ENCODE measurements around the gene DACT1. TPM values are rescaled to one million over a fixed set of nuclear protein-coding genes. Genes with fewer than 3 reads are reported as not detected.

DACT1 gene
- polyA plus RNA-seq, 1 donor, result 33.3 TPM

DNA sequence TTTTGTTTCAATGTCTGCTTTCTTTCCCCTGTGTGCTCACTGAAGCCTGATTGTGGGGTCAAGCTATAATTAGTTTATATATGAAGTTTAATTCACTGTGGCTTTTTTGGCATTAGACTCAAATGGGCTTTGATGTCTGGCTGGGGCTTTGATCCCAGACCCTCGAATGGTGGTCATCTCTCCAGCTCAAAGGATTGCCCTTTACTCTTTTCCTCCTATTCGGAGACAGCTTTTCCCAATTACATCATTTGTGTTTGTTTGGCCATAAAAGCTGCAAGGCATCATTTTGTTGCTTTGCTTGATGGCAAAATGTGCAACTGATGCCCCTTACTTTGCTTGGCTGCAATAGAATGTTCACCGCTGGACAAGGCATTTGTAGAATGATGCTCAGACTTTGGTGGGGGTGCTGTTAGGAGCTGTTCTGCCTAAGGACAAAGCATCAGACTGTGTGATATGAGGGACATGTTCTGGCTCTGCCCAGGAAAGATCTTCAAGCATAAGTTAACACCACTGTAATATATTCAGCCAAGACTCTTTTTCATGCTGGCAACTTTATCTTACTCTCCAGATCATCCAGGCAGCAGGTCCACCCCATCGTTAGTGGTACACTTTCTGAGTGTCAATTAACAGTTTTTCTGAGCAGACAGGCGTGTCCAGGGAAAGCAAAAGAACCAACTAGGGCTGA, 3.2 kb upstream of the DACT1 start:
- no peak for DNase-seq

GRCh38 chr14:58635091-58635830, 2.5 kb upstream of the DACT1 start:
- DNase-seq, result no peak

- DNase-seq, result no peak
These were observed 1.6 kb upstream of the DACT1 start for GRCh38 chr14:58636129-58636528.

DNA sequence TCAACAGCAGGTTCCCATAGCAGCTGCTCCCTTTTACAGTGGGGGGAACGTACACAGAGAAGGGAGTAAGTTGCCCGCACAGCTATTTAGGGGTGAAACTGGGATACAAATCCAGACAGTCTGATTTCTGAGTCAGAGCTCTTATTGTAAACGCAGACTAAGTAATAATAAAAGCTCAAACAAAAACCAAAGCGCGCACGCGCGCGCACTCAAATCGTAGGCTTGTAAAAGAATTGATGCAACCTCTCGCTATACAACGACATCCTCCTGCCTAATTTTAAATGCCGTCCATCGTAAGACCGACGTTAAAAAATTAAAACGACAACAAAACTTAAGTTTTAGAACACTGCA, 747 bp upstream of the DACT1 start:
- no peak for DNase-seq

GRCh38 chr14:58638231-58639197, 752 bp downstream of the DACT1 start:
- no peak for DNase-seq

- no peak for DNase-seq
These were observed 1.4 kb downstream of the DACT1 start for GRCh38 chr14:58639198-58639565.

- peak; percentile 88 for DNase-seq
These were observed 2.2 kb downstream of the DACT1 start for GRCh38 chr14:58639842-58640484.

GRCh38 chr14:58640959-58641358, 3.2 kb downstream of the DACT1 start:
- no peak for DNase-seq

GRCh38 chr14:58641509-58641908, 3.7 kb downstream of the DACT1 start:
- DNase-seq, result no peak

DNA sequence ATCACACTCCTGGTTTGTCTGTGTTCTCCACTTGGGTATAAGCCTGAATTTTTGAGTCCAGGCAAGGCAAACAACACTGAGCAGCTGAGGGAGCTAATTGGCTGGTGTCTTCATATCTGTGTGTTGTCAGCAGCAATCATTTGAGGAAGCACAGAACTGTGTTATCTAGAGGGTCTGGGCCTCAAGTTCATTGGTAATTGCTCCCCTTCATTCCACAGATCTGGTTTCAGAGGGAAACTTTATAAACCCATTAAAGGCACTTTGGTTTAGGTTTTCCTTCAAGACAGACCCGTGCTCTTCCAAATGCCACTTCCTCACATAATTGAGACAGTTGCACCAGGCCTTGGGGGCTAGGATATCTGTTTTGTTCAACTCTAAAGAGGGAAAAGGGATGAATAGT, 5.6 kb downstream of the DACT1 start:
- no peak for DNase-seq

GRCh38 chr14:58645641-58646040, 7.9 kb downstream of the DACT1 start:
- no peak for DNase-seq

DNA sequence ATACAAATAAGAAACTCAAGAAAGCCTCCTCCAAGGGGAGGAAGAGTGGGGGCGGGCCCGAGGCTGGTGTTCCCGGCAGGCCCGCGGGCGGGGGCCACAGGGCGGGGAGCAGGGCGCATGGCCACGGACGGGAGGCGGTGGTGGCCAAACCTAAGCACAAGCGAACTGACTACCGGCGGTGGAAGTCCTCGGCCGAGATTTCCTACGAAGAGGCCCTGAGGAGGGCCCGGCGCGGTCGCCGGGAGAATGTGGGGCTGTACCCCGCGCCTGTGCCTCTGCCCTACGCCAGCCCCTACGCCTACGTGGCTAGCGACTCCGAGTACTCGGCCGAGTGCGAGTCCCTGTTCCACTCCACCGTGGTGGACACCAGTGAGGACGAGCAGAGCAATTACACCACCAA, 8.7 kb downstream of the DACT1 start:
- DNase-seq, result no peak

DNA sequence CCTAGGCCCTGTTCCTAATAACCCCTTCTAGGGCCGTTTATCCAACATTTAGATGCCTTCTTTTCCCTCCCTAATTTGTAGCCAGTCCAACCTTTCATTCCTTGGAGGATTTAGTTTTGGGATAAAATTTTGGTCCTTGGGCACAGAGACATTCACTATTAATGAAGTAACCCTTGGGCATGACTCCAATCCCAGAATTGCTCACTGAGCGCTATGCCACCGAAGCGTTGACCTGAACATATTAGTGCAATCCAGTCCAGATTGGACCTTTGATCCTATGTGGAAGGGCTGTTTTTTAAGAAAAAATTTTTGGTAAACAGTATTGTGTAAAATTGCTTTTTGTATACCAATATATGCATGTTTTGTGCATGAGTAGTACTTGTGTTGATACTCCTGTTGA, 10.0 kb downstream of the DACT1 start:
- no peak for DNase-seq

DNA sequence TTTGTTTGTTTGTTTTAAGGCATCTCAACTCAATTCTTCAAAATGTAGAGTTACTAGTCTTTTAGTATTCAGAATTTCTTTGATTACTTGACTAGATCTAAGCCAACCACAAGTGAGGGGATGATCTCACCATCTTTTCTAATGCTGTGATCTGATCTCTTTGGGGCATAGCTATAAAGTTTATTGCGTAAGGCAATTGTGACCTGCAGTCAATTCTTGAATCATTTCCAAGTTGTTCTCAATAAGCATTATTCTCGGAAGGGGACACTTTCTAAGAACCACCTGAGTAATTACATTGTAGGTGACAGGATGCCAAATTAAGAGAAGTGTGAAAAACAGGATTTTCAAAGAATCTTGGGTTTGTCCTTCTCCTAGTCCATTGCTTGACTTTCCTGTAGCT, 13.1 kb downstream of the DACT1 start:
- no peak for DNase-seq

- DNase-seq, result no peak
These were observed 19.1 kb downstream of the DACT1 start for GRCh38 chr14:58656671-58657411.

GRCh38 chr14:58659061-58659460, 21.3 kb downstream of the DACT1 start:
- DNase-seq, result no peak

- no peak for DNase-seq
These were observed 22.1 kb downstream of the DACT1 start for GRCh38 chr14:58659846-58660245.

GRCh38 chr14:58660407-58660806, 22.6 kb downstream of the DACT1 start:
- no peak for DNase-seq

DNA sequence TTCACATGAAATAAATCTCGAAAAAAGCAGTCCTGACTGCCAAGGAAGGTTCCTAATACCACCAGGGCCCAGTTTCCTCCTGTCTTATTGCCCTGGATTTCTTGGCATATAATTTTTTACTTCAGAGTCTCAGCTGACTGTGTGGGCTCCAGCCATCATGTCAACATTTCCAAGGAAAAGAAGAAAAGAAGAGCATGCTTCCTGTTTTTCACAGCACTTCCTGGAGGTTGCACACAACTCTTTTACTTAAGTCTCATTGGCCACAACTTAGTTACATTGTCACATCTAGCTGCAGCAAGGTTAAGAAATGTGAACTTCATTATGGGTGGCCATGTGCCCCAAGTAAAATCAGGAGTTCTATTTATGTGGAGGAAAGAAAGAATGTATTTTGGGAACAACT, 24.3 kb downstream of the DACT1 start:
- DNase-seq, result no peak

DNA sequence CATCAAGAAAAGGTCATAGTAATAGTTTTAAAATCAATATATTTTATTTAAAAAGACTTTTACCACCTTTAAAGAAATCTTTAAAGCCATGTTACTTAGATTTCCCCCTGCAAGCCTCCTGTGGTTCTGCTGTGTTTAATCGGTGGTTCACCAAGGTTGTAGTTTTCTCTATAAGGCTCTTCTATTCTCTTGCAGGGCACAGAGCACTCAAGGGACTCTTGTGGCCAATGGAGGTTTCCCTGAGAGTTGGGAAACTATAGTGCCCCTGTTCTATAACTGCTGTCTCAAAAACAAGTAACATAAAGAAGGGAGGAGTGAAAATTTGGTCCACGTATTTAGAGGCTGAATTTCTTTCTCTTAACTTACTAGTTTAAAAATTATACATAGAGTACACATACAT, 25.0 kb downstream of the DACT1 start:
- no peak for DNase-seq

DNA sequence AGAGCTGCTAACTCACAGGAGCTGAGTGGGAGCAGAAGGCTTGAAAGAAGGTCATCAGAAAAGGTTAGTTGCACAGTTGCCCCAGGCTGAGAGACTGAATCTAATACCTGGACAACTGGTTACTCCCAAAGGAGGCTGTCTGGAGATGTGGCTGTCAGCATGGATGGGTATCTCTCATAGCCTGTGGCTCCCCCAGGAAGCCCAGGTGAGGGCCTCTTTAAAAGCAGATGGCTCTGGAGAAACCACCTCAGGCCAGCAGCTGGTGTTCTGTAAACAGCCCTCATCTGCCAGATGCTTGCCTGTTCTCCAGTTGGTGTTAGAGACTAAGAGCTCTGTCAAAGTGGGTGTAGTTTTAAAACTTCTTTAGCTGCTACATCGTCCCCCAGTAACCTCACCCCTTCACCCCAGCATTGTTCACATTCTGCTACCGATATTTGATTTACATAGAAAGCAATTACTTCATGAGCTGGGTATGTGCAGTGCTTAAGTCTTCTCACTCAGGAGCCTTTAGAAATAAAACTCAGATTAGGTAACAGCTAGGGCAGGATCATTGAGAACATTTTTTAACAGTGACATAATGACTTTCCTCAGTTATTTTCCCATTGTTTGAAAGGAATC, 25.8 kb downstream of the DACT1 start:
- DNase-seq, result no peak
